GM18499 (cell line): ENCODE data around the gene SURF6.
"Not testable (repeated sequence)": the region's sequence is repeated elsewhere in the genome, so short reads cannot be mapped to it uniquely, and the experiment has no call there.

Experiments used
- ATAC-seq: cut with Tn5 transposase; IDR thresholded peaks from one replicate; pipeline ENCODE4 v1.9.1; 2021; ENCODE audit warnings: moderate number of reproducible peaks; ENCODE audit not compliant: insufficient read depth, unreplicated experiment

SURF6 gene

GRCh38 chr9:133301253-133302230 is 34.4 kb downstream of the SURF6 start:
- no peak for ATAC-seq

GRCh38 chr9:133299996-133300395 is 36.0 kb downstream of the SURF6 start:
- ATAC-seq, result not testable (repeated sequence)

GRCh38 chr9:133294257-133294656 is 41.7 kb downstream of the SURF6 start:
- ATAC-seq, result no peak

- ATAC-seq, result no peak
Measured at GRCh38 chr9:133290751-133291302, 45.2 kb downstream of the SURF6 start.

- no peak for ATAC-seq
Measured at GRCh38 chr9:133286523-133286922, 49.5 kb downstream of the SURF6 start.

- ATAC-seq, result no peak
Measured at GRCh38 chr9:133285252-133285775, 50.7 kb downstream of the SURF6 start.

GRCh38 chr9:133284362-133284761 is 51.6 kb downstream of the SURF6 start:
- ATAC-seq, result no peak

GRCh38 chr9:133283255-133284032 is 52.5 kb downstream of the SURF6 start:
- not testable (repeated sequence) for ATAC-seq

- ATAC-seq, result no peak
Measured at GRCh38 chr9:133282464-133283238, 53.3 kb downstream of the SURF6 start.

GRCh38 chr9:133280392-133280791 is 55.6 kb downstream of the SURF6 start:
- ATAC-seq, result no peak
